SW480 (cell line): ENCODE data around the gene ING5.
"Not testable (repeated sequence)": the region's sequence is repeated elsewhere in the genome, so short reads cannot be mapped to it uniquely, and the experiment has no call there.

Experiments used
- DNase-seq: peaks from one replicate; pipeline ENCODE4 v3.0.0-alpha.2; 2016; ENCODE audit warnings: low spot score

The ING5 gene

DNA sequence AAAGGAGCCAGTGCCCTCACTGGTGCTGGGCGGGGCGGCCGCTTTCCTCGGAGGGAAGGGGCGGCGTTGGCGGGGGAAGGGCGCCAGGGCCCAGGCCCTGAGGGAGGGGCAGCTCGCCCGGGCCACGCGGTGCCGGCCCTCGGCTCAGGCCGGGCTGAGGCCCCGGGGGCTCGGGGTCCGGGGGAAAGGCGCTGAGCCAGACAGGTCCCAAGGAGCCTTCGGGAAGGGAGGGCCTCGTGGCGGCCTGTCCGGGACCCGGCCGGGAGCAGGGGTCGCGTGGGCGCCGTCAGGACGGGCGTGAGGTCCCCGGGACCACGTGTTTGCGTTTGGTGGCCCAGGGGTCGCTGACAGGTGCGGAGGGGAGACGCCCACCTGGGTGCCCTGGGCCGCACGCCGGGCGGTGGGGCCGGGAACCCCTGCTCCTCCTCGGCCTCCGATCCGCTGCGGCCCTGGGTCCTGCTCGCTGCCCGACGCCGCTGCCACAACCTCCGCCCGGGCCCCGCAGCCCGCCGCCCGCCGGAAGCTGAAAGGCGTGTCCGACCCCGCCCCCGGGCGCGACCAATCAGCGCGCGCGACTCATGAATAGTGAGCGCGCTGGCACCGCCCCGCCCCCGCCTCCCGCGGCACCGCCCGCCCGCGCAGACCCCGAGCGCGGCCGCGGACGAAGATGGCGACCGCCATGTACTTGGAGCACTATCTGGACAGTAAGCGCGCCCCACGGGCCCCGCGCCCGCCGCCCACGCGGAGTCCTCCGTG, at the start of gene ING5:
ING5 (plus strand) TSS at position 641 of the 756 bp plus-strand sequence; CDS start at position 668, 27 bp downstream.
- peak; percentile 90 for DNase-seq

DNA sequence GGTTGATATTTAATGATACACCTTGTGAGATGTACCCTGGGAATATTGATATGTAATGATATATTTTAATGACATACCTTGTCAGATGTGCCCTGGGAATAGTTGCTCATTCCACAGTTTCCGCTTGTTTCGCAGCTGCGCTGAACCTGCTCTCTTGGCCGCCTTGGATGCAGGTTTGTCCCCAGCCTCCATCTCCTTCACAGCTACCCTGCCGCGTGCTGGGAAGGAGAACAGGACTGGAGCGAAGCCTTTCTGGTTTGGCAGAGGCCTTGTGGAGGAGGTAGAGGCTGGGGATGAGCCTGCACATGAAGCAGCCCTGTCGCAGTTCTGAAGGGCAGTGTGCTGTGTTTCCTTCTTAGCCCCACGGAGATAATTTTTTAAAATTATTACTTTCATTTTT, 49.7 kb upstream of the ING5 start:
- DNase-seq: no peak

DNA sequence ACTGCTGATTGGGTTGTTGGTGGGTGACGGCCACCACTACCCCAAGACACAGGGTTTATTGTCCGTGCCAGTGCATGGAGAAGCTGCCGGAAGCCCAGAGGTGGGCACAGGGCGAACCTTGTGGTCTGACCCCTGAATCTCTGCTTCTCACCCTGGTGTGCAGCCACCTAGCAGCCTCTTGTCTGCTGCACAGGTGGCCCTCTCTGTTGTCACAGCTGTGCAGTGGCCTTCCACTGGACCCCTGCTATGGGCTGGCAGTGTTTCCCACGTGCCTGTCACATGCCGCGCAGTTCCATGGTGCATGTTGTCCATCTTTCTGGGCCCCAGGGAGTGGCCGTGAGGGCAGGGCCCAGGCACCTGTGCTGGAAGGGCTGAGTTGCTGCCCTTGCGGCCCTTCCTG, 49.1 kb upstream of the ING5 start:
- DNase-seq: no peak

DNA sequence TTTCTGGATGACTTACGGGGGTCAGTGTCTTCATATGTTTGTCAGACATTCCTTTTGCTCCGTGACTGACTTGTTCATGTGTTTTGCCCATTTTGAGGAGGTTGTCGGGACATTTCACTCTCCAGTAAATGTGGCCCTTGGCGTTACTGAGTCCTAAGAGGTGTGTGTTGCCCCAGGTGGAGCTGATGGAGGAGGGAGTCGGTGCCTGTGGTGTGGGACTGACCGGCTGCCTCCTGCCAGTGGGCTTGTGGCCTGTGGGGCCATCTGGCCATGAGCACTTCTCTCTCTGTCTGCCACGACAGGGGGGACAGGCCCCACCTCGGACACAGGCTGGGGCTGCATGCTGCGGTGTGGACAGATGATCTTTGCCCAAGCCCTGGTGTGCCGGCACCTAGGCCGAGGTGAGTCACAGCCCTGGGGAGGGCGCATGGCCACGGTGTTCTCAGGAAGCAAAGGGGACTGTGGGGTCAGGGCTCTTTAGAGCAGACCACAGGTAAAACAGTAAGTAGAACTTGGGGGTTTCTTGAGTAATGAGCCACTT, 48.6 kb upstream of the ING5 start:
- no peak for DNase-seq

DNA sequence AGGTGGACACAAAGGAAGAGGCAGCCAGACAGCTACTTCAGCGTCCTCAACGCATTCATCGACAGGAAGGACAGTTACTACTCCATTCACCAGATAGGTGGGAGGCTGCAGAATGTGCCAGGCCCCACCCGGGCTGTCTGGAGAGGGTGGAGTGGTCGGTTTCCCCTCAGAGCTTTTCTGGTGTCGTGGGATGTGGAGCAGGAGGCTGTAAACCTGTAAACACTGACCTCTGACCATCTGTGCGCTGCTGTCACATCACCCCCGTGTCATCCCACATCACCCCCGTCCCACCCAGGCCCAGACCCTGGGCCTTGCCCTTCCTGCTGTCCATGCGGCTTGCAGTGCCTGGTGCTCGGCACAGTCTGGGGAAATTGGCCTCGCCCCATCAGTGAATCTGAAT, 47.3 kb upstream of the ING5 start:
- no peak for DNase-seq

DNA sequence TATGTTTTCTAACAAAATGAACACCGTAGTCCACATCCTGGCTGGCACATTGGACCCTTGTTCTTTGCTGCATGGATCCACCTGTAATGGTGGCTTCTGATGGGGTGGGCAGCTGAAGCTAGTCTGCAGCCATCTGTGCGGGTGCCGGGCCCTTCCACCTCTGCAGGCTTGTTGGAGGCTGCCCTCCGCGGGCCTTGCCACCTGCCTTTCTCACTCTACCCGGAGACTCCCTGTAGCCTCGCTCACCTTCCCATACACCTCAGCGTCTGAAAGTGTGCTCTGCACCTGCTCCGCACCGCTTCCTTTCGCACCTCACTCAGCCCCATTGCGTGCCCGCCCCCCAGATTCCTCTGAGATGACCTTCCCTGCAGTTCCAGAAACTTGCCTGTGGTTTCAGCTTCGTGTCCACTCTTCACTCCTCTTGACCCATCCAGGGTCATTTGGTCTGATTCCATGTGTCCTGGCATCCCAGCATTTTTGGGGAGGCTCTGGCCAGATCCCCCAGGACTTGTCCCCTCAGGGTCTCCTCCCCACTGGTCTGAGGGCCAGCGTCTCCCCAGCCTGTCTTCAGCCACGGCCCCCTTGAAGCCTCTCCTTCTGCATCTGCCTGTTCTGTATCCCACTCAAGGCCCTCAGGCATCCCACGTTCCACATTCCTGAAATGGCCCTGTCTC, 46.2 kb upstream of the ING5 start:
- no peak for DNase-seq

DNA sequence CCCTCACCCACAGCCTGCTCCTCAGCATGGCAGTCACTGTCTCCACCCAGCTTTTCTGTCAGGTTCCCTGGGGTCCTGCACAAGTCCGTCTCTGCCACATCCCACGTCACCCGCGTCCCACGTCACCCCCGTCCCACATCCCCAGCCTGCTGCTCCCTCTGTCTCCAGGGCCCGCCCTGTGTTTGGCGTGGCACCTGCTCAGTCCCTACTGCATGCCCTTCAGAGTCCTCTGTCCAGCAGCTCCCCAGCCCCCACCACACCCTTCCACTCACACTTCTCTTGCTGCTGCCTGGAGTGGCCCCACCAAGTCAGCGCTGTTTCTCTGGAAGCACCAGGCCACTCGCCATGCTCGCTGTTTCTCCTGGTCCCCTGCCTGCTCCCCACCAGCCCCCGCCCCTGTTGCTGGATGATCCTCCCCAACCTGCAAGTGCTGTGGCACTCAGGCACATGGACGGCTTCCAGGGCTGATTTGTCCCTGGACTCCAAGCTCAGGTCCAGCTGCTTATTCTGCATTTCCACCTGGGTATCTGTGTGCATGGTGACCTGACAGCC, 45.6 kb upstream of the ING5 start:
- no peak for DNase-seq

DNA sequence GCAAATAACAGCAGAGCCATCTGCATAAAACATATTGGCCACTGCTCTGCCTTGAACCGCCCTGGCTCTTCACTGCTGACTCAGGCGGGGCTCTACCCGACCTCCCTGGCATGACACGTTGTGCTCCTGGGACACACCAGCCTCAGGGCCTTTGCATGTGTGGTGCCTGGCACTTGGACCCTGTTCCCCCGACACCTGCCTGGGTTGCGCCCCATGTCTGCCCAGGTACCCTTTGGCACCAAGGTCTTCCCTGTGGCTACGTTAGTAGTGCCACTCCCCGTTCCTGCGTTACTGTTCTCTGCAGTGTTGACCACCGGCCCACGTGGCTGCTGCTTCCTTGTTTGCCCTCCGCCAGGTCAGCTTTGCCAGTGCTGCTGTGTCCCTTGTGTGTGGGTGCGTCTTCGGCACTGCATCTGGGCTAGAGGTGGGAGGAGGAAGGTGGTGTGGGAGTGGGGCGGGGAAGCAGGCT, 44.0 kb upstream of the ING5 start:
- no peak for DNase-seq

DNA sequence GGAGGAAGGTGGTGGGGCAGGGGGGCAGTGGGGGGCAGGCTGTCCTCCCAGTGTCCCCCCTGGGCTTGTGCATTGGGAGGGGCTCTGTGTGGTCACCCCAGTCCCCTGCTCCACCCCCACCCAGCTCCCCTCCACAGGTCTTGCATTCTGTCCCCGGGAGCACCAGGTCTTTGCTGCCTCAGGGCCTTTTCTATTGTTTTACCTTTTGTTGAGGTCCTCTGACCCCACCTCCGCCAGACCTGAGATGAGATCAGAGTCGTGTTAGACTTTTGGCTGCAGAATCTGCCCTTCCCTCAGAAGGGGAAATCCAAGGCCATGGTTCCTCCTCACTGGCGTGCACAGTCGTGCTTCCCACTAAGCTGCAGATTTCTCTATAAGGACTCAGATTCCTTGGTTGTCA, 43.5 kb upstream of the ING5 start:
- DNase-seq: no peak

DNA sequence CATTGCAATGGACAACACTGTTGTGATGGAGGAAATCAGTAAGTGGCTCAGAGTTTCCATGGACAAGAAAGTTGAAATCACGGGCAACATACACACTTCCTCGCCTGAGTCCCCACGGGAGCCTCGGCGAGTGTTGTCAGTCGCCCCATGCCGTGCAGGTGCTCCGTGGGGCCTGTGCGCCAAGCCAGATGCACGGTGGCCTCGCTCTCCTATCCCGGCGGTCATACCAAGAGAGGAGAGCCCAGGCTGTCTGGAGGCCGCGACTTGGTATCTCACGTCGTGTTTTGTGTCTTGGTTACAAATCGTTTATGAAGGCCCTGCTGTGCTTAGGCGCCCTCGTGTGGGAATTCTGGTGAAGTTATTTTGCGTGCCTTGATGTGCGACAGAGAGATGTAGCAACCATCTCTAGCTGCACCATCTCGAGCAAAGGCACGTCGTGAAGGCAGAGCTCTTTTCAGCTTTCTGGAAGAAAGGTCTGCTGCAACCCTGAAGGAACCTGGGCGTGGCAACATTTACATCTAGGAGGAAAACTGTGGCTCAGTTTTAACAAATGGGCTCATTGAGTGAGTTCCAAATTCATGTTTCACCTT, 42.6 kb upstream of the ING5 start:
- DNase-seq: peak; percentile 28

DNA sequence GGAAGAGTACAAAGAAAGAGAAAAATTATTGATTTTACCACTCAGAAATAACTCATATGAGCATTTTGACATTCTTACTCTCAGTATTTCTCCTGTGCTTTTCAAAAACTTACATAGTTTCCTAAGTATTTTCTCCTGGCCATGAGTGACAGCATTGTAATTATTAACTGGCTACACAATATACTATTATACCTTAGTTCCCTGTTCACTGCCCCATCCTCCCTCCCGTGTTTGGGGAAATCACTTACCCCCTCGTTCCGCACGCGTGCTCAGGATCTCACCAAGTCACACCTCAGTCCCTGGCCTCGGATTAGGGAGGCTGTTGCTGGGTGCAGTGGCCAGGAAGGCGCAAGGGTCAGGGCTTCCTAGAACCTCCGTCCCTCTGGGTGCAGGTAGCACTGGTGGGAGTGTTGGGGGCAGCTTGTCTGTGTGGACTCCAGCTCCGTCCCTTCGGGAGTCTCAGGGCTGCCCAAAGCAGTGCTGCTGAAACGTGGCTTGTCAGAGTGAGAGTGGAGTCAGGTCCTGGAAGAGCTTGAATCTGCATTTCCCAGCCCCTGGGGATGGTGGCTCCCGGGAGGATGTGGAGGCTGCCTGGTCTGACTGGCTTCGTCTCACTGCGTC, 41.1 kb upstream of the ING5 start:
- no peak for DNase-seq

DNA sequence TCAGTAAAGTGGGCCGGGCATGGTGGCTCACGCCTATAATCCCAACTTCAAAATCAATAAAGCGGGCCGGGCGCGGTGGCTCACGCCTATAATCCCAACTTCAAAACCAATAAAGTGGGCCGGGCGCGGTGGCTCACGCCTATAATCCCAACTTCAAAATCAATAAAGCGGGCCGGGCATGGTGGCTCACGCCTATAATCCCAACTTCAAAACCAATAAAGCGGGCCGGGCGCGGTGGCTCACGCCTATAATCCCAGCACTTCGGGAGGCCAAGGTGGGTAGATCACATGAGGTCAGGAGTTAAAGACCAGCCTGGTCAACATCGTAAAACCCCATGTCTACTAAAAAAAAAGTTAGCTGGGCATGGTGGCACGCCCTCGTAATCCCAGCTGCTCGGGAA, 39.1 kb upstream of the ING5 start:
- not testable (repeated sequence) for DNase-seq

DNA sequence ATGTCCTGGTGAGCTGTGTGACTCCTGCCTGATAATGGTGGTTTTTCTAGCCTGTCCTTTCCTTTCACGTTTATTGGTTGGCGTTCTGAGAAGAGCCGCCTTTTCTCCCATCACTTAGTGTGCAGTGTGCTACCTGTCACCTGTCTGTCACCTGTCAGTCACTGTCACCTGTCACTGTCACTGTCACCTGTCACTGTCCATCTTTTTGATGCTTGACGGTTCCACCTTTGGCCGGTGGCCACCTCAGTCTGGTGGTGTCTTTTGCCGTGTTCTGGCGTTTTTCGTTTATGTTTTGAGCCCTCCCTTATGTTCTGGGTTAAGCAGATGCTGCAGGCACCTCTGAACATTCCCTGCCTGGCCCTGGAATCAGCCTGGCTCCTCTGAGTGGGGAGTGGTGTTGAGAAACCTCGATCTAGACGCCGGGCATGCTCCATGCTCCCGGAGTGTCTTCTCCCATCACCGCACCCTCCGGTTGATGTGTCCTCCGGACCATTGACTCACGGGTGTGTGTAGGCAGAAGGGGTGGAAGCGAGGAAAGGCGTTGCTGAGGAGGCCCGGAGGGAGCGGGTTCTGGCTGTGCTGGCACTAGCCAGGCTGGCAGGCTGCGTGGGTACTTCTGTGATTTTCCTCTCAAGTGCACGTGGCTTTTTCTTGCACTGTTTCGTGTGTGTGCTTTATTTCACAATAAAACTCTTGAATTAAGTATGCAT, 36.0 kb upstream of the ING5 start:
- no peak for DNase-seq

DNA sequence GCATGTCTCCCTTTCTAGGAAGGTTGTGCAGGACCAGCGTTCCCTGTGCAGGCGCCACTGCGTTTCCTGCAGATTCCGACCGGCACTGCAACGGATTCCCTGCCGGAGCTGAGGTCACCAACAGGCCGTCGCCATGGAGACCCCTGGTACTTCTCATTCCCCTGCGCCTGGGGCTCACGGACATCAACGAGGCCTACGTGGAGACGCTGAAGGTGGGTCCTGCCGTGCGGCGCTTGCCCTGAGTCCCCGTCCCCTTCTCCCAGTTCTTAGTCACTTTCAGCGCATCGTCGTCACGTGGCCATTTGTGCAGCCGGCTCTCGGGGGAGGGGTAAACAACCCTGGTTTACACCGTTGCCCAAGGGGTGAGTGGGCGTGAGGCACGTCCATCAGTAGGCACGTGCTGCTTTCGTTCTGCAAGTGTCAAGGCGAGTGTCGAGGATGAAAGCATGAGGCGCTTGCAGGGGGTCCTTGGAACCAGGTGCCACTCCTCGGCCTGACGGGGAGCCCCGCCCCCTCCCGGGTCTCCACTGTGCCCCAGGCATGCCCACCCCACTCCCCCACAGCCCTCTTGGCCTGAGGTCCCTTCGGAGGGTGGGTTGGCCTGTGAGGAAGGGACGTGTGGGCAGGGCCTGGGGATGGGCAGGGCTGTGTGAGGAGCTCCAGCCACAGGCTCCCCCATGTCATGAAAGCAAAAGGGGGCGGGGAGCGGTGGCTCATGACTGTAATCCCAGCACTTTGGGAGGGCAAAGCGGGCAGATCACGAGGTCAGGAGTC, 35.0 kb upstream of the ING5 start:
- DNase-seq: no peak

DNA sequence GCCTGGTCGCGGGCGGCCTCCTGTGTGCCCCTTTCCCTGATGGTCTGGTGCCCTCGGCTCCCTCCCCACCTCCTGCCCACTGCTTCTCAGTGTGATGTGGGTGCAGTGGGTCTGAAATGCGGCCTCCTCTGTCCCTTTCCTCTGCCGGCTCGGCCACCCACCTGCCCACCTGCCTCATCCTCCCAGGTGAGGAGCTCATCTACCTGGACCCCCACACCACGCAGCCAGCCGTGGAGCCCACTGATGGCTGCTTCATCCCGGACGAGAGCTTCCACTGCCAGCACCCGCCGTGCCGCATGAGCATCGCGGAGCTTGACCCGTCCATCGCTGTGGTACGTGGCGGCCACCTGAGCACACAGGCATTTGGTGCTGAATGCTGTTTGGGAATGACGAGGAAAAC, 33.5 kb upstream of the ING5 start:
- DNase-seq: no peak

DNA sequence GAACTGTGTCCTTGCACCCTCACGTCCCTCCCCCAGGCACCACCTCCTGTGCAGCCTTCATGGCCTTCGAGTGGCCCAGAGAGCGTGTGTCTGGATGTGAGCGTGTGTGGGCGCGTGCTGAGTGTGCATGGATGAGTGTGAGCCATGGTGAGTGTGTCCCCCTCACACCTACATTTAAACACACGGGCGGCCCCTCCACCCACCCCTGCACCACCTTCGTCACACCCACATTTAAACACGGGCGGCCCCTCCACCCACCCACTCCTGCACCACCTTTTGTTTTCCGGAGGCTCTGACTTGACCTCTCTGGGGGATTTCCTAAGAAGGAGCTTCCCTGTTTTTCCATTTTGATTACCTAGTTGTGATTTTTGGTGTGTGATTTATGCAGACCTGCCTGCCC, 33.0 kb upstream of the ING5 start:
- no peak for DNase-seq

DNA sequence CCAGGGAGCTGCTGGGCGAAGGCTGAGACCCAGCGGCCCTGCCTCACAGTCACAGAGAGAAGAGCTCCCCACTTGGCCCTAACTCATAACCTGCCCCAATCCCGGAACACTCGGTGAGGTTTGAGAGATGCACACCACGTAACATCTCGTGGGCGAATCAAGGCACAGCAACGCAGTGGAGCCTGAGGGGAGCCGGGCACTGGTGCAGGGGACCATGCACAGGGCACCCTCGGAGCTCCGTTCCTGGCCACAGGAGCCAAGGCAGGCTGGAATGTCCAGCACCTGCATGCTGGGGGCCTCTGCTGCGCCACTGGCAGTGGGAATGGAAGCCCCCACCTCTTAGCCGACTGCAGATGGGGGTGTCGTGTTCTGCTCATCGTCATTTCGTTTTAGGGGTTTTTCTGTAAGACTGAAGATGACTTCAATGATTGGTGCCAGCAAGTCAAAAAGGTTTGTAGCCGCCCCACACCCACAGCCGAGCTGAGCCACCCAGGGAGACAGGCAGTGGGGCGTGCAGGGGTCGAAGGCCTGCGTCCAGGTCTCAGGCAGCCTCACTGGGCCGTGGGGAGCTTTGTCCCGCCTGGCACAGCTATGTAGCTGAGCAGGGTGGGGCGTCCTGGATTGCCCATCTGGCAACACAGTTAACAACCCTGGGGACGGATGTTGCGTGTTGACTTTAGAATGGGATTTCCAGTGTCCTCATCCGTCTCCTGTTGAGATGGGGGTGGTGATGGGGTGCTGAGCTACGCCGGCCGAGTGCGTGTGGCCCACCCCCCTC, 31.3 kb upstream of the ING5 start:
- DNase-seq: no peak

DNA sequence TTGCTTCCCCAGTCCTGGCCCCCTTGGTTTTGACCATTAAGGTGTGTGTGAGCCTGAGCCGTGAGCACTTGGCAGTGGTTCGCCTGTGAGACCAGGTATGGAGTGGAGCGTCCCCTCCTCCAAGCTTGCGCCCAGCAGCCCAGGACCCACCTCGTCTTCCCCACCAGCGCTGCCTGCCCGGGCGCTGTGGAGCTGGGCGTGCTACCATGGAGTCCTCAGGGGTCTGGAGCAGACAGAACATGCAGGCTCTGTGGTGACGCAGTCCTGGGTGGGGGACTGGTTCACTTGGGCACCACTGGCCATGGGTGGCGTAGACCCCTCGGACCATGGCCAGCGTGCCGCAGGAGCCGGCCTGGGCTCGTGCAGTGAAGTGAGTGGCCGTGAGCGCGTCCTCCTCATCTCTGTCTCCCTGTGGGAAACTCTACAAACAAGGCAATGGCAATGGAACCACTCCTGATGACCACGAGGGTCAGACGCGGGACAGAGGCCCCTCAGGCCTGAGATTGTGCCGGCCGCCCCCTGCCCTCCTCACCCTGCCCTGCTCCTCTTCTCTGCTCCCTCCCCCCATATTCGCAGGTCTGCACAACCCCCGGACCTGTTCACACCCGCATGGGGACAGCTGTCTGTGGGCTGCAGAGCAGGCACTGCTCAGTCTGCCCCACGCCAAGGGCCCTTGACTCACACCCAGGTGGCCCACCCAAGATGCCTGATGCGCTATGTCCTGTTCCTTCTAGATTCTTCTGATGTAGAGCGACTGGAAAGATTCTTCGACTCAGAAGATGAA, 30.2 kb upstream of the ING5 start:
- no peak for DNase-seq
